ENCODE results near the gene KAT8. TPM values are rescaled to one million over a fixed set of nuclear protein-coding genes. Genes with fewer than 3 reads are reported as not detected.
A peak's percentile ranks its signal among the peaks of the same experiment; 100 is the strongest.
"Not testable (repeated sequence)": the region's sequence is repeated elsewhere in the genome, so short reads cannot be mapped to it uniquely, and the experiment has no call there.

KAT8 gene
- total RNA-seq, 2 donors from 2014 or later, result 49.7 to 50.2 TPM

DNA sequence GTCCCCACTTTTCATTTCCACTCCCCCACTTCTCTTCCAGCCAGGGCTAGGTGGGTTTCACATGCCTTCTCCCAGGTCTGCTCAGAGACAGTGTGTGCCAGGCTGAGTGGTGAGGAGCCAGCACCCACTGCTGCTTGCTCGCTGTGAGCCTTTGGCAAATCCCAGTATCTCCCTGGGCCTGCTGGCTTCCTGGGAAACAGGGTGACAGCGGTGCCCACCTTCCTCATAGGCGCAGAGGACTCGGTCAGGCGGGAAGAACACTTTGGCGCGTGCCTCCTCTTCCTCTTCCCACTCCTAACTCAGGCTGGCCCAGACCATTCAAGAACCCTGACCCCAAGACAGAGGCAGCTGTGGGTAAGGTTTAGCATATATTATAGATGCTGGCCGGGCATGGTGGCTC is 28.3 kb upstream of the KAT8 start:
- Mint-ChIP-seq H3K27me3 (no peaks in the 10 kb centered on the region), H3K9me3 (no peaks in the 10 kb centered on the region), H3K27ac (no peak overlapping the region), H3K4me1 (peaks cover 3% of the 10 kb centered on the region), H3K4me3 (no peak overlapping the region), H3K36me3 (ENCODE audit: low read depth) (peaks cover 50% of the 10 kb centered on the region)
- no peak for ATAC-seq (replicated peaks)

DNA sequence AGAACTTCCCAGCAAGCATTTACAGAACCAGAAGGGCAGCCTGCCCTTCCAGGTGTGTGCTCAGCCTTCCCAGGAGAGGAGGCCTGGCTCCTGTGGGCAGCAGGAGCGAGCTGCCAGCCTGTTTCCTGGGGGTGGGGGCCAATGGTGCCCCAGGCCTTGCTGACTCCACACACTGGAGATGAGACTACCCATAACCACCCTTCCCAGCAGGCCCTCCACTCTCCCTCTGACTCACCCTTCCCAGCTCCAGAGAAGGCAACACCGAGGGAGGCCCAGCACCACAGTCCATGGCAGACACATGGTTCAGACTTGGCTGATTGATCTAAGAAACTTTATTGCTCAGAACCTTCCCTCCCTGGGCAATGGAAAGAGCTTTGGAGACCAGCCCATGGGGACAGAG is 26.9 kb upstream of the KAT8 start:
- ATAC-seq (replicated peaks), result no peak
- Mint-ChIP-seq H3K36me3 (ENCODE audit: low read depth) (peaks cover 58% of the 10 kb centered on the region), H3K4me3 (no peak overlapping the region), H3K4me1 (peaks cover 7% of the 10 kb centered on the region), H3K9me3 (no peaks in the 10 kb centered on the region), H3K27me3 (no peaks in the 10 kb centered on the region), H3K27ac (no peak overlapping the region)

- Mint-ChIP-seq H3K27me3 (no peaks in the 10 kb centered on the region), H3K4me1 (peaks cover 12% of the 10 kb centered on the region), H3K36me3 (ENCODE audit: low read depth) (peaks cover 58% of the 10 kb centered on the region), H3K4me3 (peak overlapping the region; percentile 100), H3K27ac (no peak overlapping the region), H3K9me3 (no peaks in the 10 kb centered on the region)
- ATAC-seq (replicated peaks), result no peak
Observed at GRCh38 chr16:31092330-31092729, 25.1 kb upstream of the KAT8 start.

DNA sequence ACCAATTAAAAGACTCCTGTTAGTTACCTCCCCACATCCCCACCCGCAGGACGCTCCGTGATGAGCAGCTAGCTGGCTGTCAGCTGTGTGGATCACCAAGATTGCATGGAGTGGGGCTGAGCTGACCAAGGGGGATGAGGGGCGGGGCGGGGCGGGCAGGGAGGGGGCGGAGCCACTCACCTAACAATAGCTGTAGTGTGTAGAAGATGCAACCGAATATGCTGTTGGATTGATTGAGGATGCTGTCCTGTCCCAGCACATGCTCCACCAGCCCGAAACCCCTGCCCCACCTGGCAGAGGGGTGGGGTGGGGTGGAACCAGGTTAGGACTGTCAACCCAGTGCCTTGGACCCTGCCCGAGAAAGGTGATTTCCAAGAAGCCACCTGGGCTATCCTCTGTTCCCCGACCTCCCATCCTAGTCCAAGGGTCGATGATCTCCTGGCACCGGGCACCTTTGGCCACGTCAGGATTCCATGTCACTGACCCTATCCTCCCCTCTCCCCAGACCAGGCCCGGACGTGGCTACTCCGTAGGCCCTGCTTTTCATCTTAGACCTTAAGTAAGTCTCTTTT is 24.2 kb upstream of the KAT8 start:
- Mint-ChIP-seq H3K4me3 (peak overlapping the region; percentile 100), H3K36me3 (ENCODE audit: low read depth) (peaks cover 58% of the 10 kb centered on the region), H3K27ac (no peak overlapping the region), H3K9me3 (no peaks in the 10 kb centered on the region), H3K4me1 (peaks cover 12% of the 10 kb centered on the region), H3K27me3 (no peaks in the 10 kb centered on the region)
- ATAC-seq (replicated peaks), result no peak

GRCh38 chr16:31094088-31094423 is 23.4 kb upstream of the KAT8 start:
- H3K27ac Mint-ChIP-seq, result peak overlapping the region; percentile 97
- no peaks in the 10 kb centered on the region for H3K9me3 Mint-ChIP-seq
- no peak for ATAC-seq (replicated peaks)
- H3K27me3 Mint-ChIP-seq, result no peaks in the 10 kb centered on the region
- H3K4me1 Mint-ChIP-seq, result peaks cover 12% of the 10 kb centered on the region
- peaks cover 56% of the 10 kb centered on the region for H3K36me3 Mint-ChIP-seq (ENCODE audit: low read depth)
- H3K4me3 Mint-ChIP-seq, result peak overlapping the region; percentile 100

DNA sequence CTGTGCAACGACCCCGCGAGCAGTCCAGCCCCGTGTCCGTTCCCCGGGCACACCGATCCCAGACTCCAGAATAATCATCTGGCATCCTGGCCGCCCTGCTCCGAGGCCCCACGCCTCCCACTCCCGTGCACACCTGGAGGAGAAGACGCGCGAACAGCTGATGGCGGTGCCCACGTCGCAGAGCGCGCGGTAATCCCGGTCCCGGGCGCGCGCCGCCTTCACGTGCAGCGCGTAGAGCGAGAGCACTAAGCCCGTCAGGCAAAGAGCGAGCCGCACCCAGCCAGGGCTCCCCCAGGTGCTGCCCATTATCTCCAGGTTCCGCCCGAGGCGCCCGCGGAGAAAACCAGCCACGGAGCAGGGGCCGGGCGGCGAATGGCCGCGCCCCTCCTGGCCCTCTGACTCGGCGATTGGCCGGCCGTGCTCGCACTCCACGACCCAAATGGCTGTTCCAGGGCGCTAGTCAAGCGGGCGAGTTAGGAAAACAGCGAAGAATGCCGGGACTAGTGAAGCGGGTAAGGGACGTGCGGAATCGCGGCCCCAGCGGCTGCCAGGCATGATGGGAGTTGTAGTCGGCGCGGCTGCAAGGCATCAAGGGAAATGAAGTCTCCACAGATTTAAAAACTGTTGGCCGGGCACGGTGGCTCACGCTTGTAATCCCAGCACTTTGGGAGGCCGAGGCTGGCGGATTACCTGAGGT is 22.9 kb upstream of the KAT8 start, which contains the start of gene VKORC1:
VKORC1 (minus strand) TSS at position 374 of the 697 bp plus-strand sequence; CDS start at position 306, 68 bp downstream.
- Mint-ChIP-seq H3K36me3 (ENCODE audit: low read depth) (peaks cover 51% of the 10 kb centered on the region), H3K27ac (peak within 1 kb of the TSS; percentile 97), H3K4me1 (peaks cover 12% of the 10 kb centered on the region)

DNA sequence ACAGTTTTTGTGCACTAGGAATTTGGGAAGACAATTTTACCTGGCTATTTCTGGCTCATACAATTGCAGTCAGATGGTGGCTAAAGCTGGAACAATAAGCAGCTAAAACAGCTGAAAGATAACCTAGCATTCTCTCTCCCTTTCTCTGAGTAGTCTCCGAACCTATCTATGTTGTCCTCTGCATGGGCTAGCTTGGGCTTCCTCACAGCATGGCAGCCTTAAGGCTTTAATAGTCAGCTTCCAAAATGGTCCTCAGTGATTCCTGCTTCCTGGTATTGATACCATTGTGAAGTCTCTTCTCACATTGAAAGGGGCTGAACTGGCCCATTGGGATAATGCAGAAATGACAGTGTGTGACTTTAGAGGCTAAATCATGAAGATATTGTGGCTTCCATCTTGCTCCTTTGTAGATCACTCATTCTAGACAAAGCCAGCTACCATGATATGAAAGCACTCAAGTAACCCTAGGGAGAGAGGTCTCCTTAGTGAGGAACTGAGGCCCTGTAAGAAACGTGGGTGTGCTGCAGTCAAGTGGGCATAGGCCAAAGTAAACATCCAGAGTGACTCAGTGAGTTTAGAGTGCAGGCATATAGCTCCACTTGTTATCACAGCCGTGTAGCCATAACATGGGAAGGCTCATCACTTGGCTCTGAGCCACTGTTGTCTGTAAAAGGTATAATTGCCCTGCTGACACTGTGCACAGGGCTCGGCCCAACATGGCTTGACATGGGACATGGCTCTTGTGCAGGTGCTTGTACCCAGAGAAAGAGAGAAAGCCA is 17.4 kb upstream of the KAT8 start:
- H3K36me3 Mint-ChIP-seq (ENCODE audit: low read depth), result no peaks in the 10 kb centered on the region
- no peak for ATAC-seq (replicated peaks)
- no peak overlapping the region for H3K27ac Mint-ChIP-seq
- no peak overlapping the region for H3K4me3 Mint-ChIP-seq
- H3K4me1 Mint-ChIP-seq, result peaks cover 7% of the 10 kb centered on the region
- H3K9me3 Mint-ChIP-seq, result peaks cover 3% of the 10 kb centered on the region
- no peaks in the 10 kb centered on the region for H3K27me3 Mint-ChIP-seq

More for the DNA sequence above, 22.9 kb upstream of the KAT8 start, which contains the start of gene VKORC1:
- Mint-ChIP-seq H3K4me3 (peak within 1 kb of the TSS; percentile 100), H3K27me3 (no peaks in the 10 kb centered on the region), H3K9me3 (no peaks in the 10 kb centered on the region)
- peak; percentile 91 for ATAC-seq (replicated peaks)

DNA sequence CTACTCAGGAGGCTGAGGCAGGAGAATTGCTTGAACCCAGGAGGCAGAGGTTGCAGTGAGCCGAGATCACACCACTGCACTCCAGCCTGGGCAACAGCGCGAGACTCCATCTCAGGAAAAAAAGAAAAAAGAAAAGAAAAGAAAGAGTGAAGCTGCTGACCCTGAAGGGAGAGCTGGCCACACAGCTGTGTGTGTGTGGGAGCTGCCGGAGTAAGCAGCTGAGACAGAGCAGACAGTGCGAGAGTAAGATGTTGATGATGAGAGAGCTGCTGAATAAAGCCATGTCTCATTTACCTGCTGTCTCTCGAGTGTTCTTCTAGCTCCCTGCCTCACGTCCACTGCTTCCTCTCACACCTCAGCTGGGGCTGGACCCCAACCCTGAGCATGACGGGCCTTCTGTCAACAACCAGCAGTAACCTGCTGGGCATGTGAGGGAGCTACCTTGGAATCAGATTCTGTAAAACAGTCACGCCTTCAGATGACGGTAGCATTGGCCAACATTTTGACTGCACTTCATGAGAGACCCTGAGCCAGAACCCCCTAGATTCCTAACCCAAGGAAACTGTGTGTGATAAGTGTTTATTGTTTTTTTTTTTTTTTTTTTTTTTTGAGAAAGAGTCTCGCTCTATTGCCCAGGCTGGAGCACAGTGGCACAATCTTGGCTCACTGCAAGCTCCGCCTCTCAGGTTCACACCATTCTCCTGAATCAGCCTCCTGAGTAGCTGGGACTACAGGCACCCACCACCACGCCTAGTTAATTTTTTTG is 16.4 kb upstream of the KAT8 start:
- not testable (repeated sequence) for H3K4me3 Mint-ChIP-seq; H3K4me1 Mint-ChIP-seq; ATAC-seq (replicated peaks); H3K36me3 Mint-ChIP-seq (ENCODE audit: low read depth); H3K27me3 Mint-ChIP-seq; H3K9me3 Mint-ChIP-seq; H3K27ac Mint-ChIP-seq

- peak overlapping the region; percentile 75 for H3K27ac Mint-ChIP-seq
Observed at GRCh38 chr16:31105677-31106213, 11.7 kb upstream of the KAT8 start.

GRCh38 chr16:31106509-31107464 is 10.7 kb upstream of the KAT8 start:
- peak overlapping the region; percentile 97 for H3K4me3 Mint-ChIP-seq
- H3K27me3 Mint-ChIP-seq, result no peaks in the 10 kb centered on the region
- ATAC-seq (replicated peaks), result no peak
- H3K9me3 Mint-ChIP-seq, result no peaks in the 10 kb centered on the region
- H3K27ac Mint-ChIP-seq, result peak overlapping the region; percentile 98
- H3K4me1 Mint-ChIP-seq, result peaks cover 16% of the 10 kb centered on the region
- H3K36me3 Mint-ChIP-seq (ENCODE audit: low read depth), result peaks cover 33% of the 10 kb centered on the region

More at GRCh38 chr16:31105677-31106213, 11.7 kb upstream of the KAT8 start:
- peak; percentile 32 for ATAC-seq (replicated peaks)
- H3K27me3 Mint-ChIP-seq, result no peaks in the 10 kb centered on the region
- peaks cover 16% of the 10 kb centered on the region for H3K4me1 Mint-ChIP-seq
- no peaks in the 10 kb centered on the region for H3K9me3 Mint-ChIP-seq
- peaks cover 23% of the 10 kb centered on the region for H3K36me3 Mint-ChIP-seq (ENCODE audit: low read depth)
- H3K4me3 Mint-ChIP-seq, result peak overlapping the region; percentile 34

DNA sequence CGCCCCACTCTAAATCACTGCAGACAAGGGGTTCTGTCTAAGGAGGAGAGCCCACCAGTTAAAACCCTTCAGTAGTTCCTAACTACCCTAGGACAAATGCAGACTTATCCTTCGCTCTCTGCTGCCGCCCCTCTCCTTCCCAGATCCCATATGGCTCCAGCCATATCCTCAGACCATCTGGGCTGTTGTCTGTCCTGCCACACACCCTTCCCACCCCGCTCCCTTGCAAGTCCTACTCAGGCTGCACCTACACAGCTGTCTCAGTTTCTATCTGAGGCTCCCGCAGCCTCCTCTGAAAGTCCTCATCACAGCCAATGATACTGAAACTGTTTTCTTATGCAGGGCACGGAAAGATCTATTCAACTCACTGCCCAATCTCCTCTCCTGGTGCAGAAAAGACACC is 10.0 kb upstream of the KAT8 start:
- ATAC-seq (replicated peaks), result peak; percentile 92
- H3K36me3 Mint-ChIP-seq (ENCODE audit: low read depth), result peaks cover 40% of the 10 kb centered on the region
- no peaks in the 10 kb centered on the region for H3K9me3 Mint-ChIP-seq
- peaks cover 16% of the 10 kb centered on the region for H3K4me1 Mint-ChIP-seq
- no peaks in the 10 kb centered on the region for H3K27me3 Mint-ChIP-seq
- H3K27ac Mint-ChIP-seq, result peak overlapping the region; percentile 98
- peak overlapping the region; percentile 97 for H3K4me3 Mint-ChIP-seq

- H3K4me1 Mint-ChIP-seq, result peaks cover 16% of the 10 kb centered on the region
- no peaks in the 10 kb centered on the region for H3K27me3 Mint-ChIP-seq
- peak within 1 kb of the TSS; percentile 98 for H3K27ac Mint-ChIP-seq
- peaks cover 44% of the 10 kb centered on the region for H3K36me3 Mint-ChIP-seq (ENCODE audit: low read depth)
- H3K4me3 Mint-ChIP-seq, result peak within 1 kb of the TSS; percentile 97
- H3K9me3 Mint-ChIP-seq, result no peaks in the 10 kb centered on the region
- ATAC-seq (replicated peaks), result peak; percentile 83
Observed at GRCh38 chr16:31108035-31108793, 9.2 kb upstream of the KAT8 start, which contains the start of gene BCKDK. Gene BCKDK, plus strand, starts transcription at chr16:31108386. Its CDS starts 838 bp downstream, at chr16:31109224.
